SU-DHL-6 (cell line): ENCODE data around the gene MIPEP.

Experiments used
- H2AFZ ChIP-seq: fragments of 200-600 bp; sonication (generic); 2 replicates; pipeline ENCODE4 v1.6.1; 2014; ENCODE audit warnings: low read depth, mild to moderate bottlenecking, moderate library complexity, mixed read lengths, antibody characterized with exemption, low read length; ENCODE audit not compliant: severe bottlenecking
- H3F3A ChIP-seq: fragments of 200-600 bp; shearing (Covaris generic); 2 replicates; pipeline ENCODE4 v1.6.0; 2016; ENCODE audit warnings: antibody characterized with exemption, mild to moderate bottlenecking; ENCODE audit not compliant: insufficient read depth
- H3K27ac ChIP-seq: fragments of 200-600 bp; sonication (generic); 2 replicates; pipeline ENCODE4 v1.5.1; 2016; ENCODE audit warnings: low read depth, mild to moderate bottlenecking, low read length, moderate library complexity, mixed read lengths
- H3K27me3 ChIP-seq: fragments of 200-600 bp; sonication (generic), shearing (Covaris generic); 2 replicates; pipeline ENCODE4 v1.6.0; 2014; ENCODE audit warnings: mild to moderate bottlenecking, low read length
- H3K36me3 ChIP-seq: fragments of 200-600 bp; sonication (generic); 2 replicates; pipeline ENCODE4 v1.6.1; 2014; ENCODE audit warnings: mild to moderate bottlenecking, low read length, mixed read lengths
- H3K4me2 ChIP-seq: fragments of 300-600, 200-600 bp; shearing (Covaris generic), sonication (generic); 2 replicates; pipeline ENCODE4 v1.6.0; 2014; ENCODE audit warnings: low read length, low read depth, mild to moderate bottlenecking; ENCODE audit not compliant: poor library complexity, severe bottlenecking
- H3K4me3 ChIP-seq: fragments of 200-600 bp; sonication (generic); 2 replicates; pipeline ENCODE4 v1.5.1; 2014; ENCODE audit warnings: antibody characterized with exemption, low read length, mild to moderate bottlenecking, mixed read lengths; ENCODE audit not compliant: insufficient read depth, poor library complexity, severe bottlenecking
- H3K79me2 ChIP-seq: fragments of 200-600 bp; sonication (generic); 2 replicates; pipeline ENCODE4 v1.6.1; 2014; ENCODE audit warnings: mild to moderate bottlenecking, low read length, moderate library complexity; ENCODE audit not compliant: insufficient read depth
- H3K9ac ChIP-seq: fragments of 200-600 bp; sonication (generic); 2 replicates; pipeline ENCODE4 v1.7.0; 2014; ENCODE audit warnings: mild to moderate bottlenecking, low read length
- H3K9me2 ChIP-seq: fragments of 200-600 bp; sonication (generic); replicated peaks from 2 replicates; pipeline ENCODE4 v1.6.1; 2014; ENCODE audit warnings: low read length; ENCODE audit not compliant: insufficient read depth
- H3K9me3 ChIP-seq: fragments of 200-600 bp; sonication (generic); 2 replicates; pipeline ENCODE4 v1.6.1; 2014; ENCODE audit warnings: low read length, mixed read lengths; ENCODE audit not compliant: insufficient read depth
- H4K20me1 ChIP-seq: fragments of 200-600 bp; sonication (generic); 2 replicates; pipeline ENCODE4 v1.6.1; 2014; ENCODE audit warnings: low read depth, mild to moderate bottlenecking, antibody characterized with exemption, low read length, moderate library complexity, mixed read lengths
- CTCF ChIP-seq: fragments of 200-600 bp; sonication (generic); IDR thresholded peaks from one replicate; pipeline ENCODE4 v1.5.1; 2017; ENCODE audit warnings: antibody characterized with exemption, mild to moderate bottlenecking, low read length, moderate library complexity; ENCODE audit not compliant: insufficient read depth, poor library complexity, severe bottlenecking
- EZH2phosphoT487 ChIP-seq: fragments of 200-600 bp; sonication (generic), shearing (Covaris generic); conservative IDR thresholded peaks from 2 replicates; pipeline ENCODE4 v1.6.1; 2018; ENCODE audit warnings: mild to moderate bottlenecking, antibody characterized with exemption, low read length, moderate library complexity, mixed read lengths

Gene MIPEP

GRCh38 chr13:23776698-23777574, 112.3 kb downstream of the MIPEP start:
- no peaks in the 10 kb centered on the region for H3K9me3 ChIP-seq
- H2AFZ ChIP-seq = no peak overlapping the region
- H3K27ac ChIP-seq = no peak overlapping the region
- no peak overlapping the region for H3K9ac ChIP-seq
- no peak overlapping the region for H3K4me2 ChIP-seq
- no peaks in the 10 kb centered on the region for H3K79me2 ChIP-seq
- H3K27me3 ChIP-seq = no peaks in the 10 kb centered on the region
- H3F3A ChIP-seq = no peaks in the 10 kb centered on the region
- no peak for TF ChIP-seq CTCF
- TF ChIP-seq EZH2phosphoT487 = no peak
- H4K20me1 ChIP-seq = no peaks in the 10 kb centered on the region
- no peak overlapping the region for H3K4me3 ChIP-seq
- no peaks in the 10 kb centered on the region for H3K9me2 ChIP-seq
- H3K36me3 ChIP-seq = no peaks in the 10 kb centered on the region

- Histone ChIP-seq H2AFZ (no peak overlapping the region), H3K27me3 (no peaks in the 10 kb centered on the region), H3K79me2 (no peaks in the 10 kb centered on the region), H3K9me3 (no peaks in the 10 kb centered on the region), H4K20me1 (no peaks in the 10 kb centered on the region), H3K4me2 (no peak overlapping the region), H3K27ac (no peak overlapping the region), H3F3A (no peaks in the 10 kb centered on the region), H3K9ac (no peak overlapping the region), H3K36me3 (no peaks in the 10 kb centered on the region), H3K4me3 (no peak overlapping the region), H3K9me2 (no peaks in the 10 kb centered on the region)
- TF ChIP-seq CTCF (no peak), EZH2phosphoT487 (no peak)
Observed at GRCh38 chr13:23772717-23773116, 116.5 kb downstream of the MIPEP start.

DNA sequence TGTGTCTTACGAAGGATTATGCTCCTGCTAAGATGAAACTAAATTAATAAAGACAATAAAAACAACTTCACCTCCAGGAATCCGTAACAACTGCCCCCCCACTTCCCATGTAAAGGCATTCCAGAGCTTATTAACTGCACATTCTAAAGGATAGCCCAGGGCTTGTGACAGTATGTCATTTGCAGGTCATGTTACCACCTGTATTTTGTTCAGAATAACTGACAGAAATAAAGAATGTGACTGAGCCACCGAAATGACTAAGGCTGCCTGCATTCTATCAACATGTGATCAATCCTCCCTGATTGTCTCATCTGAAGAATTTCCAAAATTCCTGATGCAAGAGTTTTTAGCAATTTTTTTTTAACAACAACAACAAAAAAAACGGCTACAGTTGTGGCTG, 117.2 kb downstream of the MIPEP start:
- Histone ChIP-seq H3K79me2 (no peaks in the 10 kb centered on the region), H3K9me2 (no peaks in the 10 kb centered on the region), H4K20me1 (no peaks in the 10 kb centered on the region), H3K27ac (no peak overlapping the region), H3K9ac (no peak overlapping the region), H2AFZ (no peak overlapping the region), H3K4me3 (no peak overlapping the region), H3F3A (no peaks in the 10 kb centered on the region), H3K36me3 (no peaks in the 10 kb centered on the region), H3K27me3 (no peaks in the 10 kb centered on the region), H3K9me3 (no peaks in the 10 kb centered on the region), H3K4me2 (no peak overlapping the region)
- TF ChIP-seq CTCF (no peak), EZH2phosphoT487 (no peak)
